IMR-90 (cell line): ENCODE data around the gene CD1C. TPM values are rescaled to one million over a fixed set of nuclear protein-coding genes. Genes with fewer than 3 reads are reported as not detected.

Experiments
- ATAC-seq: fragments of 200-7000 bp; cut with Tn5 transposase; 2 replicates; pipeline ENCODE4 v1.9.1; 2020; ENCODE audit warnings: low read depth, mild to moderate bottlenecking, moderate library complexity
- BruUV-seq: library from RNA; stranded (reverse); fragments of 400-500 nt; replicated peaks from 2 replicates; lab custom pipeline; 2021; lab: Mats Ljungman, UMichigan
- CTCF ChIA-PET: fragments of 300-600 bp; formaldehyde crosslinking; extraction: SDS; loops from one replicate; lab custom pipeline; 2021; ENCODE audit warnings: antibody characterized with exemption; lab: Yijun Ruan, JAX
- POLR2A ChIA-PET: fragments of 300-600 bp; sonication (Branson Sonifier 250); formaldehyde crosslinking; loops from one replicate; lab custom pipeline; 2022; ENCODE audit warnings: antibody characterized with exemption; ENCODE audit not compliant: unreplicated experiment; lab: Charles Lee
- DNase-seq: peaks from one replicate; pipeline ENCODE4 v3.0.0; 2013
- H2AFZ ChIP-seq: replicated peaks from 2 replicates; pipeline ENCODE3; 2013; ENCODE audit warnings: low read length, mild to moderate bottlenecking; ENCODE audit not compliant: poor library complexity
- H2AK5ac ChIP-seq: 2 replicates; pipeline ENCODE4 v1.6.1; 2013; ENCODE audit warnings: low read depth, low read length, inconsistent platforms
- H2AK9ac ChIP-seq: replicated peaks from 2 replicates; pipeline ENCODE3; 2013; ENCODE audit warnings: mild to moderate bottlenecking, low read depth, low read length, moderate library complexity; ENCODE audit not compliant: poor library complexity
- H2BK120ac ChIP-seq: 2 replicates; pipeline ENCODE4 v1.6.1; 2013; ENCODE audit warnings: low read depth, low read length, inconsistent platforms
- H2BK15ac ChIP-seq: 3 replicates; pipeline ENCODE4 v1.6.1; 2013; ENCODE audit warnings: low read depth, low read length, inconsistent platforms
- H2BK20ac ChIP-seq: 2 replicates; pipeline ENCODE4 v1.6.1; 2013; ENCODE audit warnings: low read depth, mild to moderate bottlenecking, inconsistent platforms, low read length, moderate library complexity
- H2BK5ac ChIP-seq: 2 replicates; pipeline ENCODE4 v1.6.1; 2013; ENCODE audit warnings: mild to moderate bottlenecking, low read depth, low read length, inconsistent platforms; ENCODE audit not compliant: poor library complexity, severe bottlenecking
- H3K14ac ChIP-seq: replicated peaks from 2 replicates; pipeline ENCODE4 v1.6.1; 2013; ENCODE audit warnings: low read depth, low read length, inconsistent platforms
- H3K18ac ChIP-seq: 2 replicates; pipeline ENCODE4 v1.6.1; 2013; ENCODE audit warnings: low read depth, low read length, control low read depth
- H3K23ac ChIP-seq: 2 replicates; pipeline ENCODE4 v1.6.1; 2013; ENCODE audit warnings: low read depth, low read length, inconsistent platforms
- H3K27ac ChIP-seq: 2 replicates; pipeline ENCODE4 v1.5.1; 2013; ENCODE audit warnings: mild to moderate bottlenecking, control low read depth, low read length; ENCODE audit not compliant: insufficient read depth
- H3K27me3 ChIP-seq: 2 replicates; pipeline ENCODE4 v1.6.1; 2013; ENCODE audit warnings: low read length; ENCODE audit not compliant: control insufficient read depth, insufficient read depth
- H3K36me3 ChIP-seq: 2 replicates; pipeline ENCODE4 v1.6.1; 2013; ENCODE audit warnings: low read length, mixed read lengths; ENCODE audit not compliant: control insufficient read depth, insufficient read depth
- H3K4ac ChIP-seq: 2 replicates; pipeline ENCODE4 v1.6.1; 2013; ENCODE audit warnings: low read depth, low read length, inconsistent platforms
- H3K4me1 ChIP-seq: 2 replicates; pipeline ENCODE4 v1.6.1; 2013; ENCODE audit warnings: low read length, mixed read lengths; ENCODE audit not compliant: control insufficient read depth, insufficient read depth
- H3K4me2 ChIP-seq: 2 replicates; pipeline ENCODE4 v1.6.1; 2013; ENCODE audit warnings: low read depth, mild to moderate bottlenecking, control low read depth, low read length, moderate library complexity
- H3K4me3 ChIP-seq: 2 replicates; pipeline ENCODE4 v1.5.1; 2013; ENCODE audit warnings: low read depth, mild to moderate bottlenecking, control low read depth, low read length, moderate library complexity; ENCODE audit not compliant: insufficient read depth
- H3K56ac ChIP-seq: 2 replicates; pipeline ENCODE4 v1.6.1; 2013; ENCODE audit warnings: low read length, inconsistent platforms; ENCODE audit not compliant: insufficient read depth; ENCODE audit errors: extremely low read depth
- H3K79me1 ChIP-seq, 2 experiments: 2 replicates each; pipeline ENCODE4 v1.6.1; 2013; ENCODE audit warnings: low read length in 2 of 2, inconsistent platforms in 1 of 2, low read depth in 1 of 2
- H3K9ac ChIP-seq: 2 replicates; pipeline ENCODE4 v1.6.1; 2013; ENCODE audit warnings: low read depth, low read length, control low read depth
- H3K9me1 ChIP-seq: 2 replicates; pipeline ENCODE4 v1.6.1; 2013; ENCODE audit warnings: low read length, inconsistent platforms; ENCODE audit not compliant: insufficient read depth
- H3K9me3 ChIP-seq: 2 replicates; pipeline ENCODE4 v1.6.1; 2013; ENCODE audit warnings: low read length; ENCODE audit not compliant: control insufficient read depth, insufficient read depth
- H4K20me1 ChIP-seq: 2 replicates; pipeline ENCODE4 v1.6.1; 2013; ENCODE audit warnings: low read length, inconsistent platforms; ENCODE audit not compliant: insufficient read depth
- H4K5ac ChIP-seq: 2 replicates; pipeline ENCODE4 v1.6.1; 2013; ENCODE audit warnings: mild to moderate bottlenecking, low read depth, low read length, control low read depth
- H4K8ac ChIP-seq, 2 experiments: 2 replicates each; pipeline ENCODE4 v1.6.1; 2013; ENCODE audit warnings: low read depth in 2 of 2, low read length in 2 of 2, control low read depth in 1 of 2, inconsistent platforms in 1 of 2
- H4K91ac ChIP-seq: 2 replicates; pipeline ENCODE4 v1.6.1; 2013; ENCODE audit warnings: low read depth, low read length, inconsistent platforms; ENCODE audit not compliant: insufficient read depth
- NFE2L2 ChIP-seq: fragments of 150-350 bp; IDR thresholded peaks from 2 replicates; pipeline ENCODE4 v1.6.1; 2016; ENCODE audit warnings: low read depth, mild to moderate bottlenecking, low read length
- WGBS, 2 experiments: methylation state at CpG; one replicate each; pipeline versions ENCODE4 v1.1.5 to v1.1.7; 2013; ENCODE audit warnings: missing lambda C conversion rate in 2 of 2; ENCODE audit not compliant: insufficient read length in 1 of 2; ENCODE audit errors: extremely low coverage in 2 of 2; 5-methylcytosine and 5-hydroxymethylcytosine counted together
- dilution Hi-C: fragments of 300-500 bp; cut with HindIII; formaldehyde crosslinking; loops from one replicate; pipeline ENCODE4 v1.14.3; 2018; ENCODE audit warnings: low sequenced_read_pairs; ENCODE audit not compliant: unreplicated experiment
- in situ Hi-C: fragments of 300-500 bp; cut with MboI; formaldehyde crosslinking; loops from 3 replicates; pipeline ENCODE4 v1.14.3; 2019; ENCODE audit warnings: low sequenced_read_pairs, inconsistent platforms, mixed read lengths
- intact Hi-C: fragments of 100-400 bp; cut with micrococcal nuclease; formaldehyde crosslinking; loops from 2 replicates; pipeline ENCODE4 v1.10.0; 2022
- polyA plus RNA-seq, 3 experiments: library from polyadenylated mRNA; depleted of rRNA; stranded (reverse); fragments of >200 nt; gene quantifications; 2 replicates each; pipeline ENCODE4 v1.2.3, GENCODE V29; 2012; ENCODE audit warnings: low replicate concordance in 1 of 3
- total RNA-seq: library from RNA; depleted of rRNA; stranded (reverse); fragments of >200 nt; gene quantifications from 2 replicates; pipeline ENCODE4 v1.2.3, GENCODE V29; 2012

Gene CD1C
- total and polyA plus RNA-seq, 2 of the 4 experiments (the other 2 are of a cell fraction) = not detected

DNA sequence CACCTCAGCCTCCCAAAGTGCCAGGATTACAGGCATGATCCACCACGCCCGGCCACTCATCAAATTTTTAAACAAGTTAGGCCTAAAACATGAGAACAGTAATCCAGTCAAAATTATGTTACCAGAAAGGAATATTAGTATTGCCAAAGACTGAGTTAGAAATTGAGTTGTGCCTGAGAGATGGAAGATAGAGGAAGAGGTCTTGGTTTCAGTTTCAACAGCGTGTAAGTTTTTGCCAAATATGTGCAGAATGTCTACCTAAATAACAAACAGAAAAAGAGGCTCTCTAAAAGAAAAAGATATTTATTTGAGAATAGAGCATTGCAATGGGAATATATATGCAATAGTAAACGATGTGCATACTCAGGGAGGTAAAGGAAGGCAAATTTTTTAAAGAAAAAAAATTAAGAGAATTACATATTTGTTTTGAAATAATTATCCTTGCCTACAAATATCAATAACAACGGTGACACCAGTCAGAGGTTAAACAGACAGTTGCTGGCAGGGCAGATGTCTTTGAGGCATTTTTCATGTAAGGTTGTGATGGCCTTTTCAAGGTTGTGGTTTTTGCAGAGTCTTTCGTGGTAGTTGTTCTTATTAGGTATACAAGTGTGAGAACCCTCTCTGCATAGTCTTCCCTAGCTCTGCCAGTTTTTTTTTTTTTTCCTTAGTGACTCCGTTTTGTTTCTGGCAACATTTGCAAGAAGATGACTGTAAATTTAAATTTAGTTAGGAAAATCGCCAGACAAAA lies 43.9 kb downstream of the CD1C start:
- dilution Hi-C loops = no loop called here
- DNase-seq = no peak
- CTCF ChIA-PET = no interaction called here

More for the DNA sequence above, 43.9 kb downstream of the CD1C start:
- Histone ChIP-seq H3K18ac (no peak overlapping the region), H2BK15ac (no peak overlapping the region), H3K79me1 (no peaks in the 10 kb centered on the region), H3K23ac (no peak overlapping the region), H3K27me3 (no peaks in the 10 kb centered on the region), H2BK120ac (no peak overlapping the region), H3K4me3 (no peak overlapping the region), H3K14ac (no peak overlapping the region), H3K36me3 (no peaks in the 10 kb centered on the region), H2AK9ac (no peak overlapping the region), H2AK5ac (no peak overlapping the region), H2AFZ (no peak overlapping the region), H3K9me3 (peaks cover 3% of the 10 kb centered on the region; the same call in 1 of the 2 replicates), H3K9me1 (no peaks in the 10 kb centered on the region), H3K4ac (no peak overlapping the region), H2BK5ac (no peak overlapping the region), H3K9ac (no peak overlapping the region), H4K8ac (no peak overlapping the region), H4K5ac (no peak overlapping the region), H4K20me1 (no peaks in the 10 kb centered on the region), H3K4me2 (no peak overlapping the region), H2BK20ac (no peak overlapping the region), H3K56ac (no peak overlapping the region), H3K4me1 (no peaks in the 10 kb centered on the region), H4K91ac (no peak overlapping the region), H3K27ac (no peak overlapping the region)
- no peak for TF ChIP-seq NFE2L2
- intact Hi-C loops = no loop called here
- in situ Hi-C loops = no loop called here
- no CpG with 5 or more reads among the region's 8 CpGs for WGBS, 2 experiments
- no peak for ATAC-seq
- POLR2A ChIA-PET = no interaction called here
- BruUV-seq = no TSS peak
